ENCODE measurements around the gene LRRC75A. TPM values are rescaled to one million over a fixed set of nuclear protein-coding genes. Genes with fewer than 3 reads are reported as not detected.

Gene LRRC75A
- total RNA-seq, 1 experiment from 2014 or later, result 15.8 TPM

DNA sequence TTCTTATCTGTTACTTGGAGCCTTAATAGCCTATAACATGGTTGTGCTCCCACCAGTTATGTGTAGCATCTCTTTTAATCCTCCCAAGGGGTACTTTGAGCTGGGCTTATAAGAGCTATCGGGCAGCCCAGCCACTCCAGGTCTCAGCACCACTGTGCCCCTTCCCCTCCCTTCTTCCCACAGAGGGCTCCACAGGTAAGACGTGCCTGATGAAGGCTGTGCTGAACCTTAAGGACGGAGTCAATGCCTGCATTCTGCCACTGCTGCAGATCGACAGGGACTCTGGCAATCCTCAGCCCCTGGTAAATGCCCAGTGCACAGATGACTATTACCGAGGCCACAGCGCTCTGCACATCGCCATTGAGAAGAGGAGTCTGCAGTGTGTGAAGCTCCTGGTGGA, 69.6 kb downstream of the LRRC75A start:
- peaks cover 37% of the 10 kb centered on the region for H3K4me1 ChIP-seq (replicated peaks; ENCODE audit: insufficient read depth)
- H3K9me2 ChIP-seq (ENCODE audit: insufficient read depth), result no peaks in the 10 kb centered on the region
- BruUV-seq (replicated peaks), result no TSS peak
- H3K9me3 ChIP-seq (ENCODE audit: insufficient read depth, low read depth), result no peaks in the 10 kb centered on the region
- no peaks in the 10 kb centered on the region for H3K36me3 ChIP-seq (ENCODE audit: low read depth)
- CTCF ChIA-PET, result no interaction called here
- H3K27me3 ChIP-seq (ENCODE audit: insufficient read depth, low read depth), result no peaks in the 10 kb centered on the region
- TF ChIP-seq CTCF (conservative IDR thresholded peaks at IDR 0.05) (no peak), EZH2 (IDR thresholded peaks at IDR 0.05; ENCODE audit: low read depth) (no peak)
- H4K20me1 ChIP-seq (ENCODE audit: insufficient read depth), result no peaks in the 10 kb centered on the region
- POLR2A ChIA-PET (ENCODE audit: unreplicated experiment), result no interaction called here
- no peak overlapping the region for H2AFZ ChIP-seq
- no peak overlapping the region for H3K27ac ChIP-seq
- H3F3A ChIP-seq (ENCODE audit: insufficient read depth, low read depth), result peaks cover 26% of the 10 kb centered on the region
- H3K4me2 ChIP-seq, result no peak overlapping the region
- intact Hi-C loops (cut with micrococcal nuclease; ENCODE audit: unreplicated experiment), result no loop called here
- H3K79me2 ChIP-seq (ENCODE audit: low read depth), result no peaks in the 10 kb centered on the region
- no peak for DNase-seq
- no peak overlapping the region for H3K4me3 ChIP-seq

DNA sequence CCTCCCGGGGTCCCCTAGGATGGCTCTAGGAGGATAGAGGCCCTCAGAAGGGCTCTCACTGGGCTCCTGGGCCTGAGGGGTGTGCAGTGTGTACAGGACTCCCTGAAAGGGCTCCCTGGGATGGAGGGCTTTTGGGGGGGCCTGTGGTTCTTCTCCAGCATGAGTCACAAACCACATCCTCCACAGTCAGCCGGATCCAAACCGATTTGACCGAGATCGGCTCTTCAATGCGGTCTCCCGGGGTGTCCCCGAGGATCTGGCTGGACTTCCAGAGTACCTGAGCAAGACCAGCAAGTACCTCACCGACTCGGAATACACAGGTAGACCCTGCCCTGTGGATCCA, 72.1 kb downstream of the LRRC75A start:
- intact Hi-C loops (cut with micrococcal nuclease; ENCODE audit: unreplicated experiment), result loop anchor here (1.0 to 2.0 kb wide), 2 partner anchors 19 to 34 kb away; no protein-coding TSS in a partner anchor

More for the DNA sequence above, 72.1 kb downstream of the LRRC75A start:
- Histone ChIP-seq H3K36me3 (ENCODE audit: low read depth) (no peaks in the 10 kb centered on the region), H4K20me1 (ENCODE audit: insufficient read depth) (no peaks in the 10 kb centered on the region), H2AFZ (peak overlapping the region; percentile 52; the same call in 1 of the 2 replicates), H3K9me3 (ENCODE audit: insufficient read depth, low read depth) (no peaks in the 10 kb centered on the region), H3K4me2 (peak overlapping the region; percentile 56), H3K79me2 (ENCODE audit: low read depth) (no peaks in the 10 kb centered on the region), H3K9me2 (ENCODE audit: insufficient read depth) (no peaks in the 10 kb centered on the region), H3K4me1 (replicated peaks; ENCODE audit: insufficient read depth) (peaks cover 38% of the 10 kb centered on the region), H3K4me3 (peak overlapping the region; percentile 22; the same call in 1 of the 2 replicates), H3K27me3 (ENCODE audit: insufficient read depth, low read depth) (no peaks in the 10 kb centered on the region), H3K27ac (peak overlapping the region; percentile 71), H3F3A (ENCODE audit: insufficient read depth, low read depth) (peaks cover 26% of the 10 kb centered on the region)
- DNase-seq, result peak; percentile 53 to 63
- no peak for TF ChIP-seq CTCF (conservative IDR thresholded peaks at IDR 0.05)
- TF ChIP-seq EZH2 (IDR thresholded peaks at IDR 0.05; ENCODE audit: low read depth), result no peak
- no TSS peak for BruUV-seq (replicated peaks)
- ChIA-PET CTCF (interaction anchor here (1.2 kb wide), 1 partner anchor 19 kb away, joined by 3 read pairs; no protein-coding TSS in a partner anchor), POLR2A (ENCODE audit: unreplicated experiment) (no interaction called here)
